Measurements from ENCODE around the gene HEATR5B.

DNA sequence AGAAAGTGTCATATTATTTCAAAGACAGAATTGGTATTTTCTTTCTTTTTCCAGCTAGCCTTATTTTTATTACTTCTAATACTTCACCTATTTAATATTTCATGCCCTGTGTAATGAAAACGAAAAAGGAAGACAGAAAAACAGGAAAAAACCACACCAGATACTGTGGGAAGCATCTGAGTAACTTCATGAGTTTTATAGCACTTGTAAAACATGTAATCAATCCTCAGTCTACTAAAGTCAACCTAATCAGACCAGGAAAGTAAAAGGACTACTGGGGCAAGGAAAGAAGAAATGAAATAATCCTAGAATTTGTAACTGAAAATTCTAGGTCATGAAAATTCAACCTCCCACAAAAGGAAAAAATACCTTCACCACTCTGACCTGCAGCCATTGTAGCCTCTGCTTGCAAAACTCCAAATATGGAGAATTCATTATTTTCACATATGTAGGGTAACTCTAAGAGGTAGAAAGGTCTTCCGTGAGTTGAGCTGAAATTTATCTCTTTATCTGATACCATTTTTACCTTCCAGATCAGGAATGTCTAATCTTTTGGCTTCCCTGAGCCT lies 83.1 kb downstream of the HEATR5B start:
- TF ChIP-seq, protein P1, sequence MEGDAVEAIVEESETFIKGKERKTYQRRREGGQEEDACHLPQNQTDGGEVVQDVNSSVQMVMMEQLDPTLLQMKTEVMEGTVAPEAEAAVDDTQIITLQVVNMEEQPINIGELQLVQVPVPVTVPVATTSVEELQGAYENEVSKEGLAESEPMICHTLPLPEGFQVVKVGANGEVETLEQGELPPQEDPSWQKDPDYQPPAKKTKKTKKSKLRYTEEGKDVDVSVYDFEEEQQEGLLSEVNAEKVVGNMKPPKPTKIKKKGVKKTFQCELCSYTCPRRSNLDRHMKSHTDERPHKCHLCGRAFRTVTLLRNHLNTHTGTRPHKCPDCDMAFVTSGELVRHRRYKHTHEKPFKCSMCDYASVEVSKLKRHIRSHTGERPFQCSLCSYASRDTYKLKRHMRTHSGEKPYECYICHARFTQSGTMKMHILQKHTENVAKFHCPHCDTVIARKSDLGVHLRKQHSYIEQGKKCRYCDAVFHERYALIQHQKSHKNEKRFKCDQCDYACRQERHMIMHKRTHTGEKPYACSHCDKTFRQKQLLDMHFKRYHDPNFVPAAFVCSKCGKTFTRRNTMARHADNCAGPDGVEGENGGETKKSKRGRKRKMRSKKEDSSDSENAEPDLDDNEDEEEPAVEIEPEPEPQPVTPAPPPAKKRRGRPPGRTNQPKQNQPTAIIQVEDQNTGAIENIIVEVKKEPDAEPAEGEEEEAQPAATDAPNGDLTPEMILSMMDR (conservative IDR thresholded peaks at IDR 0.05 in 1 of 2, IDR thresholded peaks at IDR 0.05 in 1 of 2; ENCODE audit: low read depth in 1 of 2, low read length in 2 of 2), result no peak
- TF ChIP-seq EZH2 (IDR thresholded peaks at IDR 0.05; ENCODE audit: low read length, missing control alignments), result no peak
